Fibroblast of upper back skin (primary cell): ENCODE measurements around the gene CADPS2.
A peak's percentile ranks its signal among the peaks of the same experiment; 100 is the strongest.
"Not testable (repeated sequence)": the region's sequence is repeated elsewhere in the genome, so short reads cannot be mapped to it uniquely, and the experiment has no call there.

Experiments used
- DNase-seq: peaks from one replicate; pipeline ENCODE4 v3.0.0-alpha.2; 2013

Gene CADPS2

DNA sequence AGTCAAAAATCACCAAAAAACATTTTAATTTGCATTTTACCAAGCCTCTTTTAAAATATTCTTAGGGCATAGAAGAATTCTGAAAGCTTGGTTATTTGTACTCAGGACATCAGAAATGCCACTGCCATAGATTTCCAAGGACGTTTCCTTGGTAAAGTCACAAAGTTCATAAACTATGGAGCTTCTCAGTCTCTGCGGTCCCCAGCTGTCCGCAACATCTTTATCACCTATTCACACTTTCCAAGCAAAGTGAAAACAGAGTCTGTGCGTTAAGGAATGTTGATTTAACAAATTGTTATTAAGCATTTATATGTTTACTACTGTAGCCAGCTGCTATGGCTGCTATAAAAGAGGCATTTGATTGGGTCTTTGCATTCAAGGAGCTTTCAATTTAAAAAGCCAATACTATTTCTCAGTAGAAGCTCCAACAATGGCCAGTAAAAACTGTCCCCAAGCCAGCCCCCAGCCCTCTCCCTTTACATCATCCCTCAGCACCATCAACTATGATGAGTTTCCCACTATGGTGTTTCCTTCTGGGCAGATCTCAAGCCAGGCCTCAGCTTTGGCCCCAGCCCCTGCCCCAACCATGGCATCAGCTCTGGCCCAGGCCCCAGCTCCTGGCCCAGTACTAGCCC is 36.8 kb downstream of the CADPS2 start:
- DNase-seq: no peak

DNA sequence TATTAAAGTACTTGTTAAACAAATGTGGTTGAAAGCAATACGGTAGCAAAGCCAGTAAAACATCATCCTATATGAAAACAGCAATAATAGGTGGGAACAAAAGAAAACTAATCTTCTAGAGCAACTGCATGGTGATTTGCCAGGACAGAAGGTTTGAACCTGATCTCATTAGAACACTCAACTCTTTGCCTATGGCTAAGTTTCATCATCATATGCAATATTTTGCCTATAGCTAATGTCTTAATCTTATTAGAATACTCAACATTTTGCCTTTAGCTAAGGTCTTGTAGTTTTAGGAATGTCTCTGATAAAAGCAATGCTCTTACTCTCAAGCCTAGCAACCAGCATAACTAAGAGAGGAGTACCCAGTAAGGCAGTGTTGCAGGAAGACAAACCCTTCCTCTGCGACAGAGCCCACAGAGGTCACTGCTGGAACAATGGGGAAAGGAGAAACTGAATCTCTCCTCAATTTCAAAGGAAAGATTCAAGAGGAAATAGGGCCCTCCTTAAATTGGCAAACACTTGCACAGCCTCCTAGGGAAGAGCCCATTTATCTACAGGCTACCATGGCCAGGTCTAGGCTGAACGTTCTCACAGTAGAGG is 38.3 kb downstream of the CADPS2 start:
- no peak for DNase-seq

DNA sequence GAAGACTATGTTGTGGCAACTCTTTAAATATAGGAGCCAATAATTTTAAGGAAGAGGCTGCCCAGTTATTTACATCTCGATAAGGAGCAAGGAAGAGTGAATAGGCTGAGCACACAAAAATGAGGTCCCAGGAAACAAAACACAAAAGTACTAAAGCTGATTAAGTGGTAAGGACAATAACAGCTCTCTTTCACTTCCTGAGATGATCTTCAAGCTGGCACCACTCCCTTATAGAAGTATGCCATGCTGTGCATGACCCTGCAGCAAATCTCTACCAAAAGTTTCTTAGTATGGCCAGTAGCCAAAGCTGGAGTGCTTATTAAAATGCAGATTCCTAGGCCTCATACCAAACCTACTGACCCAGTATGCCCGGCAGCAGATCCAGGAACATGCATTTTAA is 39.7 kb downstream of the CADPS2 start:
- no peak for DNase-seq

DNA sequence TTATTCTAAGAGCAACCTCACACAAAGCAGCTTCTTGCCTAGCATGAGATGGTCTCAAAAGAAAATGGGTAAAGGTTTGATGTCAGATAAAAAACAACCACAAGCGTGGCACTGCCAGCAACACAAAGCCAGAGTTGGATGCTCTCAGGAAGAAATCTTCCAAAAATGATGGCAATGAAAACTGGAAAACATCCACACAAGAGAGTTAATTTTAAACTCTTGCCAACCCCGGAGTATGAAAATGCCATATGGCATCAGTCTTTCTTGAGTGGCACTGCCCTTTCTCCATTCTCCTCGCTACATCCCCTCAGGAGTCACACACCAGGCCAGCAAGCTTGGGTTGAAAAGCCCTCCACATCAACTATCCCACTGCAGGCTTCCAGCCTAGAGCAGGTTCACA is 41.0 kb downstream of the CADPS2 start:
- DNase-seq: no peak

DNA sequence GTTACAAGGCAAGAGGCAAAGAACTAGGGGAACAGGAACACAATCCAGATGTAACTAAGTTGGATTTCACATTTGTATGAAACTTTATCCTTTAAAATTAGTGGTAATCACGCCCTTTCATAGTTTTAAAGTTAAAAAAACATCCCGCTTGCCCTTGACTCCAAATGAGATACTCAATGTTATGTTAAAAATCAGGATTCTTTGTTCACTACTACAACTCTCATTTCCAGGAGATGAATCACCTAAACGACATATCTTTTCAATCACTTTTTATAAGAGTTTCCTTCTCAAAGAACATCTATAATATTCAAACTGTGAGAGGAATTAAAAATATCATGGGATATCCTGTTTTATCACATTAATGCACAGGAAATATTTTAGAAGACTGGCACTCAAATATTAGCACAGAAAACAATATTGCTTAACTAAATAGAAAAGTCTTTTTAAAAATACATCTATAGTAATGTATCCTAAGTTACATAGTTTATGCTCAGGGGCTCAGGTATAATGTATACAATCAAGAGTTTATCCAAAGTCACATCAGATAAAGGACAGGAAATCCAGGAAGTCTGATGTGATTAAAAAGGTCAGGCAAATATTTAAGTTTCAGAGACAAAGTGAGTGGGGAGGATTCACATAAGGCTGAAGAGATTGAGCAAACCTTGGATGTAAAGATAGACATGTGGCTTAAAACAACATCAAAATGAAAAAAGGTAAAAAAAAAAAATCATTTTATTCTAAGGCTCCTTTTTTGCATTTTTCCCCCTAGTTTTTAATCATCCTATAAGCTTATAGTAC is 41.9 kb downstream of the CADPS2 start:
- DNase-seq: no peak

DNA sequence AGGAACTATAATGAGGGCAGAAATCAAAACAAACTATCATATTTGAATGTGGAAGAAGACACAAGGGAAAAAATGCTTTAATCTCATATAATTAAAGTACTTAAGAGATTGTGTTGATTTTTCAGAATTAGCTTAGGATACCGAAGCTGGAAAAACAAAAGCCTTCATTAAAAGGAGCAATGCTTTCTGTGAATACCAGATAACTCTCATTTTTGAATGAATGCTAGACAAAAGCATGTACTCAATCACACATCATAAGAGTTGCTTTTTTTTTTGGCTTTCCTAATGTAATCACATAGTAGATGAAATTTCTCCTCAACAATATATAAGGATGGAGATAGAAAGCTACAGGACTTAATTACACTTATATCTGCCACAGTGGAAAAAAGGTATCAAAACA is 43.3 kb downstream of the CADPS2 start:
- DNase-seq: no peak

DNA sequence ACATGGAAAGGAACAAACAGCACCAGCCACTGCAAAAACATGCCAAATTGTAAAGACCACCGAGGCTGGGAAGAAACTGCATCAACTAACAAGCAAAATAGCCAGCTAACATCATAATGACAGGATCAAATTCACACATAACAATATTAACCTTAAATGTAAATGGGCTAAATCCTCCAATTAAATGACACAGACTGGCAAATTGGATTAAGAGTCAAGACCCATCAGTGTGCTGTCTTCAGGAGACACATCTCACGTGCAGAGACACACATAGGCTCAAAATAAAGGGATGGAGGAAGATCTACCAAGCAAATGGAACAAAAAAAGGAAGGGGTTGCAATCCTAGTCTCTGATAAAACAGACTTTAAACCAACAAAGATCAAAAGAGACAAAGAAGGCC is 50.0 kb downstream of the CADPS2 start:
- not testable (repeated sequence) for DNase-seq

DNA sequence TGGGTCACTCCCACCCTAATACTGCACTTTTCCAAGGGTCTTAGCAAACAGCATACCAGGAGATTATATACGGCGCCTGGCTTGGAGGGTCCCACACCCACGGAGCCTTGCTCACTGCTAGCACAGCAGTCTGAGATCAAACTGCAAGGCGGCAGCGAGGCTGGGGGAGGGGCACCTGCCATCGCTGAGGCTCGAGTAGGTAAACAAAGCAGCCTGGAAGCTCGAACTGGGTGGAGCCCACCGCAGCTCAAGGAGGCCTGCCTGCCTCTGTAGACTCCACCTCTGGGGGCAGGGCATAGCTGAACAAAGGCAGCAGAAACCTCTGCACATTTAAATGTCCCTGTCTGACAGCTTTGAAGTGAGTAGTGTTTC is 51.7 kb downstream of the CADPS2 start:
- not testable (repeated sequence) for DNase-seq

DNA sequence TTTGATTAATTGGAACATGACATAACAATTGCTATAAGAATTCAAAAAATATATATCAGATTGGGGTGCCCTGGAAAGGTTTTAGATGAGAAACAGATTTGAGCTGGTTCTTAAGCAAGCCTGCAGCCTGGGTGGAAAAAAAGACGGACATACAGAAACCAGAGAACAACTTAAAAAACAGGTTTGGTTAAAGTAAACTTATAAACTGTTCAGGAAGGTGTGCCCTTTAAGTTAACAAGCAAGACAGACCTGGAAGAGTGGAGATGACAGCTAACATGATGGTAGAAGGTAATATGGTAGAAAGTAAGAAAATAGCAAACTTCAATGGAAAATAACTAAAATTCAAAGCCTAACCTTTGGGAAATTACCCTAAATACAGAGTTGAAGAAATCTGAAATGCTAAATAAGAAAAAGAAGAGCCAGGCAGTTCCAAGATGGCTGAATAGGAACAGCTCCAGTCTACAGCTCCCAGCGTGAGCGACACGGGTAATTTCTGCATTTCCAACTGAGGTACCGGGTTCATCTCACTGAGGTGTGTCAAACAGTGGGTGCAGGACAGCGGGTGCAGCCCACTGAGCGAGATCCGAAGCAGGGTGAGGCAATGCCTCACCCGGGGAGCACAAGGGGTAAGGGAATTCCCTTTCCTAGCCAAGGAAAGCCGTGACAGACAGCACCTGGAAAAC is 52.2 kb downstream of the CADPS2 start:
- DNase-seq: no peak

DNA sequence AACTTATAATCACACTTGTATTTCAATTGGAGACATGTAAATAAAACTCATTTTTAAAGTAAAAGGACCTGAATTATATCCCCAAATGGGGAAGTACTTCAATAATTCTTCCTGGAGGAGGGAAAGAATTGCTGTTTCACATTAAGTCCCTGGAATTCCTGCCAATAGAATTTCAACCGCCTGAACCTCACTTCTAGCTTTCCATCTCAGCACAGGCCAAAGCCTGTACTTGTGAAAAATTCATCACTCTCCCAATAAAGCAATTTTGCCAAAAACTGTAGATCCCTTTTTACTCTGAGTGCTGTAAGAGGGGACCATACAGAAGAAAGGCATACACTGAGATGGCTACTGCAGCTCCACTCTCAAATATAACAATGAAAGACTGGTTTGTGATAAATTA is 54.8 kb downstream of the CADPS2 start:
- no peak for DNase-seq

DNA sequence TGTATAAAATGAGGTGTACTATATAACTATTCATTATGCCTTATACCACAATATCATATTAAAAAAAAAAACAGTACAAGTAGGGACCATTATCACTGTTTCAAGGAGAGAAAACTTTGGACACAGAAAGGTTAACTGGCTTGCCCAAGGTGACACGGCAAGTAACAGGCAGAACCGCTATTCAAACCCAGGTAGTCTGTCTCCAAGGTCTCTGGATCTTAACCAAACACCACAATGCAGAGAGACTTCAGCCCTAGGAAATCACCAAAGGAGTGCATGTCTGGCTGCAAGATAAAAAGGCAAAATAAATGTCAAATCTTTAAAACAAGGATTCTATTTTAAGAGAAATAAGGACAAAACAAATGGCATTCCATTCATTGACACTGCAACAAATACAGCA is 56.3 kb downstream of the CADPS2 start:
- DNase-seq: no peak

DNA sequence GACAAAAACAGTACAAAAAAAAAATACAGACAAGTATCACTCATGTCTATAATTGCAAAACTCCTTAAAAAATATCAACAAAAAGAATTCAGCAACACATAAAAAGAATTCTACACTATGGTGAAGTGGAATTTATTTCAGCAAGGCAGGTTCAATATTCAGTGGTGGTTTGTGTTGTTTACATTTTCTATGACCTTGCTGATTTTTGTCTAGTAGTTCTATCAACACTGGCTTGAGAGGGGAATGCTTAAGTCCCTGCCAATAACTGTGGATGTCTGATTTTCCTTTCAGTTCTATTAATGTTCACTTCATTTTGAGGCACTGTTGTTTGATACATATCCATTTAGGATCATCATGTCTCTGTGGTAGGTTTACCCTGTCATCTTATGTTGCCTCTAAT is 58.5 kb downstream of the CADPS2 start:
- DNase-seq: no peak

DNA sequence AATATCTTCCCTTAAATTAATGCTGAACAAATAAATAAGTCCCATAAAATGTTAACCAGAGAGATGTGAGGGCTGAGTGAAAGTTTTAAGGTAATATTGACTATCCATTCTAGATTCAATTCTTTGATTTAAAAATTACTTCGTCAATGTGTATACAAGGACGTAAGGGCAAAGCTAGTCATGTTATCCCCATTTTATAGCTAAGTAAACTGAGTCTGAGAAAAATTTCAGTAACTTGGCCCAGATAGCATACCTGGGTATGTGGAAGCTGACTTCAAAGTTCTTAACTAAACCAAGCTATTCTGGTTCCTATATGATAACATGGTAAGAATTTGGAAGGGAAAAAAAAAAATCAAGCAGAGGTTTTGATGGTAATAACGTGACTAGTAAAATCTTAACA is 72.4 kb downstream of the CADPS2 start:
- DNase-seq: no peak

DNA sequence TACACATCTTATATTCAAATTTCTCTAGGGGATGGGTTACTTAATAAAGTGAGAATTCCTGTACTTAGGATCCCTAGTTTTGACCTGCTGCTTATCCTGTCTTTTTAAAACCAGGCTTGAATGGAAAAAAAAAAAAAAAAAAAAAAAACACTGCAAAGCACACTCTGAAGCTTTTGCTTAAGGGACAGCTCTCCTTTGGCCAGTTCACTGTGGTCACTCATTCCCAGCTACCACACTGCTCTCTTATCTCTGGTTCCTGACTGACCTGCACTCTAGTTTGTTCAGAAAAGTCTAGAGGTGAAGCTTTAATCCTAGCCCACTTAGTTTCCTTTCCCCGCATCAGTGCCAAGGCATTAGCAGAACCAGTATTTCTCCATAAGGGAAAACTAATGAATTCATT is 82.4 kb downstream of the CADPS2 start:
- no peak for DNase-seq

DNA sequence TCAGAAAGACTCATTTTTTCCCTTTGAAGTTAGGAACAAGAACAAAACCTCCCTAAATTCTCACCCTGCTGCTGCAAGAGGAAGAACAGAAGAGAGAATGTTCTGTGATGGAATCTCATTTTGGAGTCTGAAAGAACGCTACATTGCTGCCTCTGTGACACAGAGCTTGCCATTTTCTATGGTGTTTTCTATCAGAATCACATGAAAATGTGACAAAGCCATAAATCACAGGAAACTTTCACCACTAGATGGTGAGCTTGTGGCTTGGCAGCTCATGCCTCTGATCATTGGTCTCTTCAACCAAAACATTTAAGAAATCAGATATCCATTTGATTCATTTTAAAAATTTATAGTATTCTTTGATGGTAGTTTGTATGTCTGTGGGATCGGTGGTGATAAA is 82.9 kb downstream of the CADPS2 start:
- peak; percentile 7 for DNase-seq

DNA sequence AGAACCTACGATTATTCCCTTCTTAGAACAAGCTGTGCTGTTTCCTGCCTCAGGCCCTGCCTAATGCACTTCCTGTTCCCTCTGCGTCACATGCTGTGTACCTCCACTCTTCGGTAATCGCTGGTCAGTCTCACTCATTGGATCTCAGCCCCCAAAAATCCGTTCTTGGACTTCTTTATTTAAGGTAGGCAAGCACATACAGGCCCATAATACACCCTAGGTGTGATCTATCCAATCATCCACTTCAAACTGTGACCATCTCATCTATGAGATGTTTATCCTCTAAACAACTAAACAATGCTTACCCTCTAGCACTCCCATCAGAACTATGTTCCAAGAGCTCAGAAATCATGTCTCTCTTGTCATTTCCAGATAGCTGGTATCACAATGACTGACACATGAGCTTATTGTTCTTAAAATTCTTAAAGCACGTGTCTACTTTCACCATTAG is 83.9 kb downstream of the CADPS2 start:
- no peak for DNase-seq

DNA sequence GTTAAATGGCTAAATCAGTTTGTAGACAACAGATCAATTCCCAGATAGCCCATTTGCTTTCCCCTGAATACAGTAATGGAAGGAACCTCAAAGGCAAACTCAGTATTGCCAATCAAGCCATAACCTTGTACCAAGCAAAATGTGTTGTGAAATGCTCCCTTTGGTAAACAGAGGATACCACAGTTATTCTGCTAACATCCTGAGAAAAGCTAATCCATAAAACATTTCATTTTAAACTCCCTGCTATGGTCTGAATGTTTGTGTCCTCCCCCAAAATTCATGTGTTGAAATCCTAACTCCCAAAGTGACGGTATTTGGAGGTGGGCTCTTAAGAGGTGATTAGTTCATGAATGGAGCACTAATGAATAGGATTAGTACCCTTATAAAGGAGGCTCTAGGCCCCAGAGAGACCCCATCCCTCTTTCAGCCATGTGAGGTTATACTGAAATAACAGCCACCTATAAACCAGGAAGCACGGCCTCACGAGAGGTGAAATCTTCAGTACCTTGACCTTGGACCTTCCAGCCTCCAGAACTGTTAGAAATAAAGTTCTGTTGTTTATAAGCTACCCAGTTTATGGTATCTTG is 94.2 kb downstream of the CADPS2 start:
- DNase-seq: no peak

DNA sequence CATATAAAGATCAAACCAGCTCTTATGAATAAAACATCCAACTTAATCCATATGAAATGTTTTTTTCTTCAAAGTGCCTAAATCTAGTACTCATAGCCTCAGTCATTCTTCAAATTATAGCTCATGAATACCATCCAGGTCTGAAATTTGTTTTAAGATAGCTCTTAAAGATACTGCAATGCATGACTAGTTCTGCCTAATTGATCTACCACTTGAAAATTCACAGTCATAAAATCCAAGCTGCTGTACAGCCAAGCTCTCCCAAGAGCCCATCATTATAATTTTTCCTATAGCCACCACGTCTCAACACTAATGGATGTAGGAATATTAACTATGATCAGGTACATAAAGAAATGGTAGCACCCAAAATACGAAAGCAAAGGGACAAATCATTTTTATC is 95.7 kb downstream of the CADPS2 start:
- no peak for DNase-seq

DNA sequence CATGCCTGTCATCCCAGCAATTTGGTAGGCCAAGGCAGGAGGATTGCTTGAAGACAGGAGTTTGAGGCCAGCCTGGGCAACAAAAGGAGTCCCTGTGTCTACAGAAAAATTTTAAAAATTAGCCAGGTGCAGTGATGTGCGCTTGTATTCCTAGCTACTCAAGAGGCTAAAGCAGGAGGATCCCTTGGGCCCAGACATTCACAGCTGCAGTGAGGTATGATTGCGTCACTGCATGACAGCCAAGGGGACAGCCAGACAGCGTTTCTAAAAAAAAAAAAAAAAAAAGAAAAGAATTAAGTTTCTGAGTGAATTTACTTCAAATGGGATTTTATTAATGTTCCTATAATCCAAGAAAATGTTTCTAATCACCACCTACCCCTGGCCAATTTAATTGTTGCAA is 96.1 kb downstream of the CADPS2 start:
- no peak for DNase-seq

DNA sequence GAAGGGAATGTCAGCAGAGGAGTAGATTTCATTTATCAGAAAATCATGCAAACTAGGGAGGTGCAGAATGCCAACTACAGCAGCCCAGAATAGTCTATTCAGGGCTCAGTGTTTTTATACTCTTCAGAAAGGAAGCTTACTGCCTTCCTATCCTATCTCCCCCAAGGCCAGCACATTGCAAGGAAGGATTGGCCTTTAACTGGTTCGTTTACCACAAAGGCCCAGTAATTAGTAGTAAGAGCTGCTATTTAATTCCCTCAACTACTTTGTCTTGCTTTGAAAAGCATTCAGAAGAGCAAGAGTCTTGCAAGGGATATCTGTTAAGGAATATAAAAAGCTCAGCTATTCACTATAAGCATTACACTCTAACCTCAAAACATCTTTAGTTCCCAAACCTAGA is 97.1 kb downstream of the CADPS2 start:
- DNase-seq: no peak

DNA sequence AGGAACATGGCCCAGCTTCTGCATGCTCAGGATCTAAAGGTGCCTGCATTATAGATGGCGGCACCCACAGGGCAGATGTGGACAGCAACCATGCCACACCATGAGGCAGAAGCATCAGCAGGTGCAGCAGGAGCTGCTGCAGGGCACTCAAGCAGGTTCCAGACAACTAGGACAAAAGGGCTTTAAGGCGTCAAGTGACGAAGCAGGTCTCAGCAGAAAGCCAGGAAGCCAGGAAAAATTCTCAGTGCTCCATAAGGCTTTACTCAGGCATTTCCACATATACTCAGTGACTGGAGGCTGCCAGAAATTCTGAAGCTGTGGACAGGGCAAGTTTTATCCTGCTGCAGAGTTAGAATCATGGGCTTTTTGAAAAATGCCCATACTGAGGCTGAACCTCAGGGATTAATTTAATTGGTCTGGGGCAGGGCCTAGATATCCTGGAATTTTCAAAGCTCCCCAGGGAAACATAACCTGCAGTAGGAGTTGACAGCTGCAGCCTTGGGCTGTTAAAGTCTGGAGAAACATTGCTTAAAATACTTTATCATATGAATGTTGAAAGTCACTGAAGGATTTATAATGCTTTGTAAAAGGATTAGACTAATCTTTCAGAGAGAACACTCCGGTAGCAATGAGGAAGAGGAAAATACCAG is 115.4 kb downstream of the CADPS2 start:
- peak; percentile 28 for DNase-seq

DNA sequence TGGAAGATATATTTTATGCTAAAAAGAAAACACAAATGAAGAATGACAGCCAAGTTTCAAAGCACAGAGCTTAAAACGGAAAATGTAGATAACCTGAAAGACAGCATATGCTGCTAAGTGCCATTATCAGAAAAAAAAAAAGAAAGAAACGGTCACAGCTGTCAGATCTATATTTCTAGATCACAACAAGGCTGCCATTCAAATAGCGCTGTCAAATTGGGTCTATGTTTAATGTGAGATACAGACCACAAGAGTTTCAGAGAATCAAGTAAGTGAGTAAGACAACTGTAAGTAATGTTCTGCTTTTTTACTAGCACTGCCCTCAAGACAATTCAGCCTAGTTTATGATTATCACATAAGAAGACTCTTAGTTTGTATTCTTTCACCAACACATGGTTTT is 117.4 kb downstream of the CADPS2 start:
- no peak for DNase-seq

DNA sequence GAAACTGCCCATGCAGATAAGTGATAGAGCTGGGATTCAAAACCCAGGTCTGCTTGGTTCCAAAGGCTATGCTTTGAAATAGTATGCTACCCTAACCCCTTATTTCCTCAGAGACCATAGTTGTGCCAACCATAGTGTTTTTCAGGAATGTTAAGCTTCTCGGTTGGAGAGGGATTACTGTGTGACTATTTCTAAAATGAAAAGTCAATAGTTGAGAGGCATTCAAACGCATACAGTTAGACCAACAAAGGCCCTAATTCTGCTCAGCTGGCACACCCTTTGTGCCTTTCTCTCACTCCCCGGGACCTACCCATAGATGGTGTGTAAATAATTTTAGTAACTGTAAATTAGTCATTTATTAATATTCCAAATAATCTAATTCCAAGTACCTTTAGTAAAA is 118.9 kb downstream of the CADPS2 start:
- no peak for DNase-seq
